ENCODE data around the gene MED23.

MED23 gene

DNA sequence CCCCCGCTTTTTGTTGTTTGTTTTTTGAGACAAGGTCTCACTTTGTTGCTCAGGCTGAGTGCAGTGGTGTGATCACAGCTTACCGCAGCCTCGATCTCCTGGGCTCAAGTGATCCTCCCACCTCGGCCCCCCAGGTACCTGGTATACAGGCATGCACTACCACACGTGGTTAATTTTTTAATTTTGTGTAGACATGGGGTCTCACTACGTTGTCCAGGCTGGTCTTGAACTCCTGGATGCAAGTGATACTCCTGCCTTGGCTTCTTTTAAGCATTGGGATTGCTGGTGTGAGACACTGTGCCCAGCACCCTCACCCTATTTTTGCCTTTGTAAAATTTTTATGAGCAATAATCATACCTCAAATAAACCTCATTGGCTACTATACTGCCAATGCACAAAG, 14.5 kb upstream of the MED23 start:
- in situ Hi-C loops (cut with HindIII; ENCODE audit: low sequenced_read_pairs), result no loop called here

DNA sequence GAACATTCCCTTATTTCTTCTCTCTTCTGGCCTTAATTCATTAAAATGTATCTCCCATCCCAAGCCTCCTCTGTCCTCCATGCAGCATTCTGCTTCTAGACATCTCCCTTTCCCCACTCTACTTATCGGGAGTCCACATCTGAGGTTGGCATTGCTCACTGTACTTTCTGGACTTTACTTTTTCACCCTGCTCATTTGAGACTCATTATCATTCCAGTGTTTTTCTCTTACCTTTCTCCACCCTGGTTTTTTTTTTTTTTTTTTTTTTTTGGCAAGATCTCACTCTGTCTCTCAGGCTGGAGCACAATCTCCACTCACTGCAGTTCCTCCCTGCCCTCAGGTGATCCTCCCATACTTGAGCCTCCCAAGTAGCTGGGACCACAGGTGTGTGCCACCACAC, 13.5 kb upstream of the MED23 start:
- in situ Hi-C loops (cut with HindIII; ENCODE audit: low sequenced_read_pairs), result no loop called here

DNA sequence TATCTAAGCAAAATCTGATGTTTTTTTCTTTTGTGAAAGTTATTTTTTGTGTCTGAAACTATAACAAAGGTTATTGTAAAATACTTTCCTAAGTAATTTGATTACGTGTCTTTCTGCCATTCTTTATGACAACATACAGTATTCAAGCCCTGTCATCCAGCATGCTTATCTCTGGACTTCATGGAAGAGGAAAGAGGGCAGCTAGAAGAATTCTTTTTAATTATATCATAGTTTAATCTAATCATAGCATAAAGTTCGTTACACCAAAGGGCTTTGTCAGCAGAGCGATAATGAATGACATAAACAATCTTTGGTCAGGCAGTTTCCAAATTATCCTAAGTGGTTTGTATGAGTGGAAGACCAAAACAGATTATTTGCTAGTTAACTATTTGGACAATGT, 12.5 kb upstream of the MED23 start:
- in situ Hi-C loops (cut with HindIII; ENCODE audit: low sequenced_read_pairs), result no loop called here

DNA sequence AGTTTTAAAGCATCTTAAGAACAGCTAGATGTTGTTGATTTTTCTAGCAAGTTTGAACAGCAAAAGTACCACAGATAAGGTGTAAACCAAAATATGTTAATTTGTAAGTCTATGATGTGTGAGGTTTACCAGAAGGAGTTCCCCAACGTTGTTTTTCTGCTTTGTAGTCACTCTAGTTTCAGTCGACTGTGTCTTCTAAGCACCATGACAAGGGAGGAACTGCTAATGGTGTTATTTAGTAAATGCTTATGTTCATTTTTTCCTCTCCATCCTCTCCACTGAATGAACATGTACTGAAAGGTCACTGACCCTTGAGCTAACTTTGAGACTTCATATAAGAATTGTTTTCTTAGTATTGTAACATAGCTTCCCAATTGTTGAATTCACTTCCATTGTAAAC, 12.1 kb upstream of the MED23 start:
- in situ Hi-C loops (cut with HindIII; ENCODE audit: low sequenced_read_pairs), result no loop called here

DNA sequence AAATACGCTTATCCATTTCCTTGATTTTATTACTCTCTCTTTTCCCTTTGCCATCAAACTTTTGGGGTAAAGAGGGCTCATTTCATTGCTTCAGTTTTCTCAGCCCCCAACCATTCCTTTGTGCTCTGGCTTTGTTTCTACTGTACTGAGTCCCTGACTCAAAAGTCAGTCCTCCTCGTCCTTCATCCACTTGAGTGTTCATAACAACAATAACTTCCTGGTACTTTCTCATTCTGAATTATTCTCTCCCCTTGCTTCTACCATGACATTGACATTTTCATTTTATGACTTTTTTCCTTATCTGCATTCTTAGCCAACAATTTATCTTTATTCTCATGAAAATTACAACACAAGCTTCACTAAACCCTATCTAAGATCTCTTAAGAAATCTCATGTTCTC, 10.0 kb upstream of the MED23 start:
- in situ Hi-C loops (cut with HindIII; ENCODE audit: low sequenced_read_pairs), result no loop called here

DNA sequence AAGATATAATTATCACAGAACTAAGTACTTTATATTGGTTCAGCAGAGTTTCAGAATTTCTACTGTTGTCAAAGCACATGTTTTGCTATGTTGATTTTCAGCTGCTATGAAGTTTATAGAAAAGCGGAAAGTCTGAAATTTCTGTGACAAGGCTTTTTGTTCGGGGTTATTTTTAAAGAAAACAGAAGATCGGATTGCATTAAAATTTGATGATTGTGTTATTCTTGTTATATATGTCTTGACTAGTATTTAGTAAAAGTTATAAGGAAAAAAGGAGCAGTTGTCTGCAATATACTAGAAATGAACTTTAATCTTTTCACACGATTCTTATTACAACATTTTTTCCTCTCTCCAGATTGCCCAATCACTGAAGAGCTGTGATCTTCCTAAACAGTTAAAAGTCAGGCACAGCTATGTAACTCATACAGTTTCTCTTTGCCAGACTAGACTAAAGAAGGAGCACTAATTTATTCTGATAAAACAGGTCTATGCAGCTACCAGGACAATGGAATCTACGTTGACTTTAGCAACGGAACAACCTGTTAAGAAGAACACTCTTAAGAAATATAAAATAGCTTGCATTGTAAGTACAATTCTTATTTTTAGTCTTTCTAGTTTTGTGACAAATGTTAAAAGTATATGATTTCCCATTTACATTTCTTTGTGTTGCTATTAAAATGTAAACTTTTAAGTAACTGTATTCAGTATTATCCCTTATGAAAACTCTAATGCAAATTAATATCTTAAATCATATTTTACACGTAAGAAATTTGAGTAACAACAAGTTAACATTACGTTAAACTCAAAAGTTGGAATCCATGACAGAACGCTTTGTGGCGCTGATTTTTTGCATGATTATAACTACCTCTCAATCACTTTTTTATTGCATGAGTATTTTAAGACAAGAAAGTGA, 9.1 kb upstream of the MED23 start, which contains the start of gene ENPP3:
ENPP3 (plus strand) TSS at position 423 of the 913 bp plus-strand sequence; CDS start at position 506, 83 bp downstream.
- in situ Hi-C loops (cut with HindIII; ENCODE audit: low sequenced_read_pairs), result no loop called here

DNA sequence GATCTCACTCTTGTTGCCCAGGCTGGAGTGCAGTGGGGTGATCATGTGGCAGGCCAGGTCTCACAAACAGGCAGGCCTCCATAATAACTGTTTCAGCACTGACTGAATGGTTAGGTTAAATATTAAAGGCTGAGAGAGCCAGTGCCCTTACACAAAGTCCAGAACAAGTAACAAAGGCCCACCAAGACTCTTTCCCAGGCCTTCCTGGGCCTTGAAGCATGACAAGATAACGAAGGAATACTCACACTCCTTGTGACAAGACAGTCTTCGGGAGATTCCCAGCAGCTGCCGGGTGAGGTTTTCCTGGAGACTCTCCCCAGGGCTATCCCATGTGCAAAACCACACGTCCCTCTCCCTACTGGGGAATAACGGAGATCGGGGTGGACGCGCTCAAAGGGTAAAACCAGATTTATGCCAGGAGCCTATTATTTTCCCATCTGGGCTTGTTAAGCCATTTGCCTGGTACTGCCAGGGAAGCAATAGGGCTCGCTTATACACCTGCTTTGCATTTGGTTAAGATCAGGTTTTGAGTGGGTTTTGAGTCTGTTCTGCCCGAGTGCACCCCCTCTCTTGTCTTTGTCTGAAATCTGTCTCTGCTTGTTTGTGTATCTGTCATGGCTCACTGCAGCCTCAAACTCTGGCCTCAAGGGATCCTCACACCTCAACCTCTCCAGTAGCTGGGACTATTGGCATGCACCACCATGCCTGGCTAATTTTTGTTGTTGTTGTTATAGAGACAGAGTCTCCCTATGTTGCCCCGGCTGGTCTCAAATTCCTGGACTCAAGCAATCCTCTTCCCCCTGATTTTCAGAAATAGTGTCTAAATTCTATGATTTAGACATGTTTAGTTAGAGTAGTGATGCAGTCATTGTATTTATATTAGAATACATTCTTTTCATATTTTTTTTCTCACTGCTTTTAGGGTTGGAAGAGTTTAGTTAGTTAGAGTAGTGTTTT, 7.6 kb upstream of the MED23 start:
- in situ Hi-C loops (cut with HindIII; ENCODE audit: low sequenced_read_pairs), result no loop called here

DNA sequence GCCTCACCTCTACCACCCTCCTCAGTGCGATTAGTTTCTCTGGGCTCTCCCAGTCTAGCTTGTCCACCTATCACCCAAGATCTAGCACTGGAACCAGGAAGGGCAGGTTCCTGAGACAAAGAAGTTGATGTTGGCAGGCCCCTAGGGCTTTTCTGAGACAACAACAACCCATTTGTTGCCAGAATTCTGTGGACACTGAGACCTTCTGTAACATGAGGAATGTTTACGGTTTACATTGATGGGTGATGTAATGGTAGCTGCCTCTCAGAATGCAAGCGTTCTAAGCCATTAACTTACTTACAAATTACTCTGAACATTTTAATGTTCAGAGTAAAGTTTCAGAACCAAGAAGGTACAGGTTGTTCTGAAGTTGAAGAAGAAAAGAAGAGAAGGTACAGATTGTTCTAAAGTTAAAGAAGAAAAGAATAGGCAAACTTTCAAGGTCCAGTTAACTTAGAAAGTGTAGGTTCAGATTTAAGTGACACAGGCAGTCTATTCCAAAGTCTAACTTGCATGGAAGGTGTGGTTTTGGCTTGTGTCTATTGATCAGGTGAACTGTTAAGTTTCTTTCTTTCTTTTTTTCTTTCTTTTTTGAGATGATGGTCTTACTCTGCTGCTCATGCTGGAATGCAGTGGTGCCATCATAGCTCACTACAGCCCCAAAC, 3.7 kb upstream of the MED23 start:
- in situ Hi-C loops (cut with HindIII; ENCODE audit: low sequenced_read_pairs), result no loop called here

DNA sequence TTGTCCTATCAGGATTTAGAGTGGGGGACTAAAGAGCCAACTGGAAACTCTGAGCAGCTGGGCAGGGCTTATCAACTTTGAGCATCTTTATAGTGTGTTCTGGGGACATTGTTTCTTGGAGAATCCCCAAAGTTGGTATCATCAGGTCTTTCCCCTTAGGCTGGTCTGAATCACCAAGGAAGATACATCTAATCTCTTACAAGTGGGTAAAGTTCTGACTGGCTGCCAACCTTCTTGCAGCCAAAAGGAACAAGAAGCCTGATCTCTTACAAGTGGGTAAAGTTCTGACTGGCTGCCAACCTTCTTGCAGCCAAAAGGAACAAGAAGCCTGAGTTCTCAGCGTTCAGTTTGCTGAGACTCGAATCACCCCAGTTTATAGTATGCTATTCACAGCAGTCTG, 1.6 kb upstream of the MED23 start:
- in situ Hi-C loops (cut with HindIII; ENCODE audit: low sequenced_read_pairs), result no loop called here

DNA sequence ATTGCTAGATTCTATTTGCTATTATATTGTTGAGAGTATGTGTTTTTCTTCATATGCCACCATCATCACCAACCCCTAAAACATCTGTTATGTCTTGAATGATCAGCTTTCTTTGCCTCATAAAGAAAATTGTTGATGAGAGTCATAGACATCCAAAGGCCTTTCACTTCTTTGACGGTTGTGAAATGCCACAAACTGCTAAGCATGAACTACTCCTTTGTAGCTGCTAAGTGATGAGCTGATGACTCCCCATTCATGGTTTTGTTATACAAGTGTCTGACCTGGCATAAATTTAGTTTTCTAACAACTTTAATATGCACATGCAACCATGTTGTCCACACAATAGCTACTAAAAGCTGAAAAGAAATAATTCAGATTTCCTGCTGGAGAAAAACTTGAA, 684 bp upstream of the MED23 start:
- in situ Hi-C loops (cut with HindIII; ENCODE audit: low sequenced_read_pairs), result no loop called here

DNA sequence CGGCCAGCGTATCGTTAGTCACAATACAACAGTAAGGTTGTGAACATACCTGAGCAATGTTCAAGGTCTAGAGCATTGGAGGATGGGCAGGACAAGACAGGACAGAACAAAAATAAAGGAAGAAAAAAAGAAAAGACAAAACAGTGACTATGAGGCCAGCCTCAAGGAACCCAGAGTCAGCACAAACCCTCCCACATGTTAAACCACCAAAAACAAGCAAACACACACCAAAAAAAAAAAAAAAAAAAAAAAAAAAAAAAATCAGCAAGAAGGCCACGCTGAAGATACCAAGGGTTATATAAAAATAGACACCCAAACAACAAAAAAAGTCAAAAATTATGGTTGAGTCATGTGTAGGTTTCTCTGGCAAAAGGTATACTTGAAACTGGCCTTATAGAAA, 12.8 kb downstream of the MED23 start:
- in situ Hi-C loops (cut with HindIII; ENCODE audit: low sequenced_read_pairs), result no loop called here

DNA sequence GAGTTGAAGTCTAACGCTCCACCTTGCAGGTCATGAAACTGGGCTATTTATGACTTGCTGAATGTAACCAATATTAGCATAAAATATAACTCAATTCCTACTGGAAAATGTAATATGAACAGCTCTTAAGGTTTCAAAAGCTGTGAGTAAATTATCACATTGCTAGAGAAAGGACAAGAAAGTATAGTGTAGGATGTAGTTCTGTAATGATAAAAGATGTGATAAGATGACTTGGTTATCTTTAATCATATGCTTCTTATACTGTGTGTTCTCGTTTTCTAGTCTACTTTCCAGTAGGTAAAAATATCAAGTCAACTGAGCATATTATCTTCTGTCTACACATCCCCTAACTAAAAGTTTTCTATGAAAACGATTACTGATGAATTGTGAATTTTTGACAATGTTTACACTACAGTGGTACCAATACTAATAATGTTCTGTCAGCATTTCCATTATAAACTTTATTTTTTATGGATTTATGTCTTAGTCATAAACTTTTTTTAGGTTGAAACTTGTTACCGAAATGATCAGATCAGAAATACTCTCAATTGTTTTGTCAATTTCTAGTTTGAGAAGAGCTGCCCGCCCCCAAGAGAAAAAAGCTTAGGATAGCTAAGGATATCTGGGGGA, 14.6 kb downstream of the MED23 start:
- in situ Hi-C loops (cut with HindIII; ENCODE audit: low sequenced_read_pairs), result no loop called here

DNA sequence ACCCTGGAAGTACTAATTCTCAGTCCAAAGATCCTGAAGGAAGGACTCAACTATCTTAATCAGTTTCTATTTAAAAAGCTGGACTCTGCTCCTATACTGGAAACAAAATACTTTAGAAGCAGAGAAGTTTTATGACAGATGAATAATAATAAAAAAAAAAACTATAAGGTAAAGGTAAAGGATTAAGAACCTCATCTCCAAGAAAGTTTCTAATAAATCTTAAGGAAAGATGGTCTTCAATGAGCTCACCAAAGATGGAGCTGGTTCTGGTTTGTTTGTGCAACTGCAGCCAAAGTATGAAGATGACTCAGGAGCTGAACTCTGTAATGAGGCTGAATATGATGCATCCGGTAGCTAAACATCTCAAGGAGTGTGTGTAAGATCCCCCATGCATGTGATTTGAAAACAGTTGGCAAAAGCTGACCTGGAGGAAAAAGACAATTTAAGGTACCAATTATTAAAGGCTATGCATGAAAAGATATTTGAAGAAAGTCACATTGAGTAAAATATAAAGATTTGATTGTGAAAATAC, 25.2 kb downstream of the MED23 start:
- in situ Hi-C loops (cut with HindIII; ENCODE audit: low sequenced_read_pairs), result no loop called here

DNA sequence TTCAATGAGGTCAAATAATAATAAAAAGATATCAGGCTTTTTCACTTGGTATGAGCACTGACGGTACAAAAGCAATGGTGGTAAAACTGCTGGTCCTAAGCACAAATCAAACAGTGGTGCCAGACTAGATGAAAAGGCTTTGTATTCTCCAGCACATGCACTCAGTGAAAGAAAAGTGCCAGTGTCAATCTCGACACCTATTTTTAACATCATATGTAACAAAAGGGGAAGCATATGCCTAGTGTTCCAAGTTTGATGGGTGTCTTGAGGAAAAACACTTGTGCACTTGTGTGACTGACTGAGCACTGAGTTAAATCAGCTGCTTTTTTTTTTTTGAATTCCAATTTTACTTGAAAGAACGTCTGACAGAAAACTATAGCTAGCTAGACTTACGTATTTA, 27.3 kb downstream of the MED23 start:
- in situ Hi-C loops (cut with HindIII; ENCODE audit: low sequenced_read_pairs), result no loop called here

DNA sequence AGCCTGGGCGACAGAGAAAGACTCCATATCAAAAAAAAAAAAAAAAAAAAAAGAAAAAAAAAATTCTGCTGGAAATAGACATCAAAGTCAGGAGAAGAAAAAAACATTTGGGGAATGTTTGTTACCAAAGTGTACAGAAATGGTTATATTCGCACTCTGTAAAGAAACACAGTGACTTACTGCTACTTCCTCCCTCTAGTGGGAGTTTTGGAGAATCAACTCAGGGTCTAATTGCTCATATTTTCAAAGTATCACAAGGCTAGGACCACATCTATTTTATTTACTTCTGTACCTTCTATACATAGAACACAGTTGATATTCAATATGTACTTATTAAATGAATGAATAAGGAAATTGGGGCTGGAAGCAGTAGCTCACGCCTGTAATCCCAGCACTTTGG, 30.6 kb downstream of the MED23 start:
- in situ Hi-C loops (cut with HindIII; ENCODE audit: low sequenced_read_pairs), result no loop called here

DNA sequence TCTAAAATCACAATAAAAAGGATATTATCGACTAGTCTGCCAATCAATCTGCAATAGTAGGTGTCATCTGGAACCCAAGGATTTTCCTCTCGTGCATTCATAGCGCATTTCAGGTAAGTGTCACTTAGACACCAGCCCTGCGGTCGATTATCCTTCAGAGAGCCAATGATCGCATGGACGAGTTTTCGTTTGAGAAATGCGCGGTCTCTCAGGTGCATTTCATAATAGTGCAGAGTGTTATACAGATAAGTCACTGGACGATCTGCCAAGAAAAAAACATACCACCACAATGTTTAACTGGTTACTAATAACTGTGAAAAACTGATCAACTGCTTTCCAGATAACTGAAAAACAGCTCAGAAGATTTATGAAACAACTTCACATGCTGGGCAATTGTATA, 34.0 kb downstream of the MED23 start:
- in situ Hi-C loops (cut with HindIII; ENCODE audit: low sequenced_read_pairs), result no loop called here

DNA sequence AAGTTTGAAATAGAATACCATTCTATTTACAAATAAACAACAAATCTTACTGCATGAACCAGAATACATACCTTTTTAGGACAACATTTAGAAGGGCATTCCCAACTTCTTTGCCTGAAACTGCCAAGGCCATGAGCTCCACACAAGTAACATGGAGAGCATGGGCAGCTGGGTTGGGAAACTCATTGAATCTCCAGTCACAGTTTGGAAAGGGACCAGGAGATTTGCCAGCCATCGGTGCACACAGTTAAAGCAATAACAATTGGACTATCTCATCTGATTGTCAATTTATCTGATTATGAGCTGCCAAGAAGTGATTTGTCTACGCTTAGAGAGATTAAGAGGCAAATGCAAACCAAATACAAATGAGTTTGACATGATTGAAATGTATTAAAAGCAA, 35.1 kb downstream of the MED23 start:
- in situ Hi-C loops (cut with HindIII; ENCODE audit: low sequenced_read_pairs), result no loop called here

DNA sequence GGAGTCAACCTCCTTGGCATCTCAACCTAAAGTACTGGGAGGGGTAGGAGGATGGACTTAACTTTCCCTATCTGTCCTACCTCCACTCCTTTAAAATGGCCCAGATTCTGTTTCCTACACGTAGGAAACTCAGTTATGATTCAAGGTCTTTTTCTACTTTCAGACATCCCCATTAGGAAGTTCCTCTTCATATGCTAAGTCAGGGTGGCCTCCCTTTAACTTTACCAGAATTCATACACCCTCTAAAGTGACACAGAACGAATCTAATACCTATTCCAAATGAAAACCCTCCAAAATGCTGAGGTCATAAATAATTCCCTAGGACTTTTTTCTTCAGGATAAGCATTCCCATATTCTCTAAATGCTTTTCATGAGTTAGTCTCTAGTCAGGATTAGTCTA, 39.4 kb downstream of the MED23 start:
- in situ Hi-C loops (cut with HindIII; ENCODE audit: low sequenced_read_pairs), result no loop called here

DNA sequence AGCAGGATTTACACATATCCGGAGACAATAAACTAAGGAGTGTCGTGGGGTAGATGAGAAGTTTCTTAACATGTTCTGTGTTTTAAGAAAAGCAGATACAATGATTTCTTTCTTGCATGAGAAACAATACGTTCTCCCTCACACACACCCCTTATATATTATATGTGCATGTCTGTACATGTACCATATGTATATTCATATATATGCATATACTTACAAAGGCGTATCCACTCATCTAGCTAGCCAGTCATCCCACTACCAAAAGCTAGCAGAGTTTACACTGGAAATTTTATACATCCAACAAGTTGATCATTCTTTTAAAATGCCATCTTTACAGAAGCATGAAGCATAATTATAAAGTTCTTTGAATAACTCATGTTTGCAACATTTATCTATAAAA, 40.1 kb downstream of the MED23 start:
- in situ Hi-C loops (cut with HindIII; ENCODE audit: low sequenced_read_pairs), result no loop called here

DNA sequence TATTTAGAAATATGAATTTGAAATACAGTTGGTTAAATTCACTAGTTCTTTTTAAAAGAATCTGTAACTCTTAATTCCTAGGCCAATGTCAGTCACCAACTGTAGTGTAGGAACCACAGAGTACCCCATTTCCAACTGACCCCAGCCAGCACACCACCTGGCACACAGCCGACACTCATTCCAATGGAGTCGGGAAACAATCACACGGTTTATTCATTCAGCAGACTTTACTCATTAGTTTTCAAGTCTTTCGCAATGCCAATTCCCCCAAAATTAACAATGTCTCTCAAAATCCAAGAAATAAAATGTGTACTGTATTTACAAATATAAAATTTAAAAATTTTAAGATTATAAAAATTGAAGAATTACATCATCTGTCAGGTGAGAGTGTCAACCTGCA, 41.5 kb downstream of the MED23 start:
- in situ Hi-C loops (cut with HindIII; ENCODE audit: low sequenced_read_pairs), result no loop called here

DNA sequence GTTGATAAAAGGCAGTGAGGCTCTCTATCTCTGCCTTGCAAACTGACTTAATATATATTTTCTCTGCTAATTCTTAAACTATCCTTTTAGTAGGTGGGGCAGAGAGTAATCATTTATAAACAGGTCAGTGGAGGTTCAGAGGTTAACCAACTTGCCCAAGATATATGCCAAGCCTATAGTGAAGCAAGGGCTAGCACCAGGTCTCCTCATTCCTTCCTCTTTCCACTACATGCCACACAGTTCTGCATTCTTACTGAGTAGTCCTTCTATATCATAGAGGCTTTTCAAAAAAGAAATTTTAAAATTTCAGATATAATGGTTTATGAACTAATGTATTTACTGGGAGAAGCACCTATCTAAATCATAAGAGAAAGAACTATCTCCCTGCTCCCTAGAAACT, 46.5 kb downstream of the MED23 start:
- in situ Hi-C loops (cut with HindIII; ENCODE audit: low sequenced_read_pairs), result no loop called here

All from DLD1 (cell line).